B cell (primary cell): Measurements from ENCODE around the gene BTRC. TPM values are rescaled to one million over a fixed set of nuclear protein-coding genes. Genes with fewer than 3 reads are reported as not detected.

Experiments used
- ATAC-seq: fragments of 200-7000 bp; cut with Tn5 transposase; one replicate; pipeline ENCODE4 v1.10.0; 2021; ENCODE audit warnings: low read depth, mild to moderate bottlenecking, moderate number of reproducible peaks, moderate library complexity
- CTCF ChIA-PET: fragments of 350-600 bp; sonication (Branson Sonifier 250); formaldehyde crosslinking; loops from one replicate; lab custom pipeline; 2021; ENCODE audit warnings: antibody characterized with exemption, inconsistent platforms; lab: Charles Lee
- POLR2A ChIA-PET: fragments of 350-600 bp; sonication (Branson Sonifier 250); formaldehyde crosslinking; loops from one replicate; lab custom pipeline; 2021; ENCODE audit warnings: antibody characterized with exemption; lab: Charles Lee
- DNase-seq: peaks from one replicate; pipeline ENCODE4 v3.0.0; 2013
- H2AFZ ChIP-seq: 2 replicates; pipeline ENCODE4 v1.6.1; 2012; ENCODE audit warnings: mild to moderate bottlenecking, low read depth, low read length; ENCODE audit not compliant: insufficient read depth, poor library complexity, severe bottlenecking
- H3K27ac ChIP-seq, 2 donors: 1 replicate in 1 of 2; 2 replicates in 1 of 2; pipeline ENCODE4 v1.5.1; 2012 to 2013; ENCODE audit warnings: low read length in 2 of 2, mild to moderate bottlenecking in 2 of 2, moderate library complexity in 1 of 2
- H3K27me3 ChIP-seq, 4 experiments: fragments of 200-600 bp in 1 of 4; sonication (generic) in 1 of 4; replicated peaks in 1 of 4; 1 replicate in 2 of 4; 2 replicates in 2 of 4; pipeline versions ENCODE4 v1.6.1 to v1.7.0; 2013 to 2016; ENCODE audit warnings: low read length in 3 of 4, mild to moderate bottlenecking in 2 of 4, mixed read lengths in 1 of 4, moderate library complexity in 1 of 4; ENCODE audit not compliant: insufficient read depth in 4 of 4, control insufficient read depth in 3 of 4; ENCODE audit errors: control extremely low read depth in 1 of 4
- H3K36me3 ChIP-seq, 2 experiments: replicated peaks in 1 of 2; 1 replicate in 1 of 2; 2 replicates in 1 of 2; pipeline versions ENCODE4 v1.6.1 to v1.7.1; 2013; ENCODE audit warnings: low read length in 1 of 2; ENCODE audit not compliant: insufficient read depth in 2 of 2, control insufficient read depth in 1 of 2; ENCODE audit errors: control extremely low read depth in 1 of 2, extremely low read depth in 1 of 2
- H3K4me1 ChIP-seq, 2 donors: fragments of 200-600 bp in 1 of 2; sonication (generic) in 1 of 2; 1 replicate in 1 of 2; 2 replicates in 1 of 2; pipeline versions ENCODE4 v1.5.1 to v1.6.1; 2013 to 2017; ENCODE audit warnings: low read length in 2 of 2; ENCODE audit not compliant: control insufficient read depth in 2 of 2, insufficient read depth in 2 of 2
- H3K4me2 ChIP-seq: replicated peaks from 2 replicates; pipeline ENCODE3; 2012; ENCODE audit warnings: mild to moderate bottlenecking, low read depth, low read length; ENCODE audit not compliant: poor library complexity, severe bottlenecking
- H3K4me3 ChIP-seq, 5 experiments: fragments of 200-600 bp in 1 of 5; sonication (generic) in 1 of 5; 1 replicate in 3 of 5; 2 replicates in 2 of 5; pipeline versions ENCODE4 v1.5.1 to v1.7.0; 2011 to 2016; ENCODE audit warnings: low read length in 4 of 5, mild to moderate bottlenecking in 4 of 5, low read depth in 2 of 5, control low read depth in 1 of 5, moderate library complexity in 1 of 5; ENCODE audit not compliant: insufficient read depth in 1 of 5; ENCODE audit errors: control extremely low read depth in 1 of 5, extremely low read depth in 1 of 5
- H3K79me2 ChIP-seq: fragments of 200-600 bp; sonication (generic); one replicate; pipeline ENCODE4 v1.6.0; 2016; ENCODE audit warnings: low read length; ENCODE audit not compliant: control insufficient read depth, insufficient read depth
- H3K9ac ChIP-seq: fragments of 200-600 bp; sonication (generic); 2 replicates; pipeline ENCODE4 v1.6.1; 2017; ENCODE audit warnings: mild to moderate bottlenecking, low read length, moderate library complexity
- H3K9me3 ChIP-seq, 3 donors: one replicate each; pipeline versions ENCODE4 v1.6.1 to v1.7.1; 2013; ENCODE audit warnings: low read length in 2 of 3; ENCODE audit not compliant: control insufficient read depth in 2 of 3, insufficient read depth in 1 of 3; ENCODE audit errors: control extremely low read depth in 1 of 3
- H4K20me1 ChIP-seq: 2 replicates; pipeline ENCODE4 v1.6.0; 2012; ENCODE audit warnings: mild to moderate bottlenecking, low read length; ENCODE audit not compliant: insufficient read depth, control insufficient read depth, poor library complexity, severe bottlenecking
- H3K27ac Mint-ChIP-seq: one replicate; pipeline ENCODE4 v1.8.0; 2021; ENCODE audit warnings: mixed read lengths
- H3K27me3 Mint-ChIP-seq: one replicate; pipeline ENCODE4 v1.8.0; 2021; ENCODE audit warnings: mixed read lengths
- H3K4me1 Mint-ChIP-seq: one replicate; pipeline ENCODE4 v1.8.0; 2021; ENCODE audit warnings: mixed read lengths
- H3K4me3 Mint-ChIP-seq: one replicate; pipeline ENCODE4 v1.8.0; 2021; ENCODE audit warnings: mixed read lengths
- H3K9me3 Mint-ChIP-seq: one replicate; pipeline ENCODE4 v1.8.0; 2022; ENCODE audit warnings: mixed read lengths; ENCODE audit not compliant: insufficient read depth
- CTCF ChIP-seq: fragments of 200-600 bp; IDR thresholded peaks from one replicate; pipeline ENCODE4 v1.8.0; 2022; ENCODE audit warnings: antibody characterized with exemption, mild to moderate bottlenecking
- EZH2 ChIP-seq: IDR thresholded peaks from 2 replicates; pipeline ENCODE4 v1.6.1; 2012; ENCODE audit warnings: borderline replicate concordance, low read depth, mild to moderate bottlenecking, moderate library complexity, low read length; ENCODE audit not compliant: insufficient read depth, poor library complexity, severe bottlenecking
- WGBS: methylation state at CpG from one replicate; pipeline ENCODE4 v1.1.5; 2013; ENCODE audit warnings: missing lambda C conversion rate; ENCODE audit not compliant: insufficient coverage; 5-methylcytosine and 5-hydroxymethylcytosine counted together
- intact Hi-C: fragments of 100-400 bp; cut with micrococcal nuclease; formaldehyde crosslinking; loops from one replicate; pipeline ENCODE4 v1.10.0; 2022
- polyA plus RNA-seq: library from polyadenylated mRNA; depleted of rRNA; stranded (reverse); fragments of >200 nt; gene quantifications from 2 replicates; pipeline ENCODE4 v1.2.3, GENCODE V29; 2012
- total RNA-seq, 2 donors: library from RNA; stranded (reverse); fragments of 120-200 nt in 1 of 2; gene quantifications; 1 replicate in 1 of 2; 2 replicates in 1 of 2; pipeline versions ENCODE4 v1.2.3 to v1.2.4, GENCODE V29; 2013 to 2022

Gene BTRC
- total and polyA plus RNA-seq, 2 donors (not counting 1 experiment from before 2014, with no cell fraction given), result 4.3 to 21.9 TPM

DNA sequence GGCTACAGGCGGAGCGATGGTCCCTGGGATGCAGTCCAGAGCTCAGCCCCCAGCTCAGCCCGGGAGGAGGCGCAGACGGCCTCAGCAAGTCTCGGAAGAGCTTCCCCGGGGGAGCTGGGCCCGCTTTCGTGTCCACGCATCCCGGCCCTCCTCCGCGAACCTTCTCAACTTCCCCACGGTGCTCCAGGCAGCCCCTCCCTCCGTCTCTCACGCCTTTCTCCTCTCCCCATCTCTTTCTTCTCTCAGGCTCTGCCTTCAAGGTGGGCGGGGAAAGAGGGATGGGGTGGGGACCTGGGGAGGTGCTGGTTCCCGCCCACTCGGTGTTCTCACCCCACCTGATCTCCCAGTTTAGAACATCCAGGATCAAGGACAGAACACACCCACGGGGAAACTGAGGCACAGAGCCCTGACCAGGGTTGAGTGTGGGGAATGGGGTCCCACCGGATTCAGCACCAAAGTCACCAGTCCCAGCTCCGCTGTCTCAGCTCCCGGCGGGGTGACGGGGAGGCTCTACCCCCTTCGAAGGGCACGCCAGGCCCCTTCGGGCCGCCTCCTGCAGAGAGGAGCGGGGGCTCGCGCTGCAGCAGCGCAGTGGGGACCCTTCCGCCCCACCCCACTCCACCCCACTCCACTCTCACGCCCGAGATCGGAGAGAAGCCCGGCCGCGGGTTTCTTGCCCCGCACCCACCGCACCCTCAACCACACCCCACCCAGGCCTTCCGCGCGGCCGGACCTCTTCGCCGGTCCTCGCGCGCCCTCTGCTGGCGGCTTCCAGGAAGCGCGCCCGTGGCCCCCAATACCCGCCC lies 215.9 kb downstream of the BTRC start:
- no peaks in the 10 kb centered on the region for H4K20me1 ChIP-seq
- H3K27ac Mint-ChIP-seq, result peak overlapping the region; percentile 32
- peak overlapping the region; percentile 69 for H3K9ac ChIP-seq
- peaks cover 0 to 17% (median 0%) of the 10 kb centered on the region in 3 donors for H3K9me3 ChIP-seq
- H3K4me3 ChIP-seq, result peak overlapping the region; percentile 42 to 69 (median 64)
- peak; percentile 88 for ATAC-seq
- H3K4me3 Mint-ChIP-seq, result peak overlapping the region; percentile 86
- no peak overlapping the region for H3K27ac ChIP-seq
- H3K27me3 ChIP-seq, result peaks cover 0 to 48% (median 34%) of the 10 kb centered on the region in 4 experiments
- peak overlapping the region; percentile 86 for H3K4me2 ChIP-seq
- peak; percentile 85 for TF ChIP-seq CTCF
- TF ChIP-seq EZH2, result no peak
- intact Hi-C loops, result loop anchor here (1.0 to 5.0 kb wide), 4 partner anchors 17 to 473 kb away; no protein-coding TSS in a partner anchor
- H3K9me3 Mint-ChIP-seq, result no peaks in the 10 kb centered on the region
- H3K79me2 ChIP-seq, result no peaks in the 10 kb centered on the region
- no peaks in the 10 kb centered on the region for H3K36me3 ChIP-seq
- 1% methylated on average over 42 of the region's 56 CpGs for WGBS
- CTCF ChIA-PET, result interaction anchor here (0.6 to 5.2 kb wide), 20 partner anchors 8 to 876 kb away, joined by 3 to 47 read pairs (median 4); no protein-coding TSS in a partner anchor
- POLR2A ChIA-PET, result interaction anchor here (1.5 kb wide), 1 partner anchor 18 kb away, joined by 3 read pairs; no protein-coding TSS in a partner anchor
- peaks cover 41% of the 10 kb centered on the region for H3K27me3 Mint-ChIP-seq
- H2AFZ ChIP-seq, result peak overlapping the region; percentile 76
- H3K4me1 Mint-ChIP-seq, result peaks cover 17% of the 10 kb centered on the region
- H3K4me1 ChIP-seq, result peaks cover 21 to 28% of the 10 kb centered on the region in 2 donors
- peak; percentile 89 for DNase-seq
